Measurements from ENCODE around the gene GAL3ST3. TPM values are rescaled to one million over a fixed set of nuclear protein-coding genes. Genes with fewer than 3 reads are reported as not detected.
A peak's percentile ranks its signal among the peaks of the same experiment; 100 is the strongest.

The GAL3ST3 gene
- total RNA-seq, 1 donor from 2014 or later, result 0.94 TPM

DNA sequence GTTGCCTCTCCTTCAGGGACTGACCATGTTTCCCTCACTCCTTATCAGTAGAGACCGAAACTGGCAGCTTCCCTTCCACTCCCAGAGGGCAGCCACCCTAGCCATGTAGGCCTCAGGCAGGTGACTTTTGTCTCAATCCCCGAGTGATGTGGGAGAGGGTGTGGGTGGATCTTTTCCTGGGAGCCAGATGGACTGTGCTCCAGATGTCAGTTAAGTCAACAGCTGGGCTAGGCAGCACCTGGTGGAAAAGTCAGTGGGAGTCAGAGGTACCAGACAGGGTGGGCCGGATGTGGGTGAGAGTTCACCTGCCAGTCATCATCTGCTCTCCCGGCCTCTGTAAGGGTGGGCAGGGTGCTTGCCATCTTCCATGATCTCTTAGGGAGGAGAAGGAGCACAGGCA, 44.8 kb downstream of the GAL3ST3 start:
- peaks cover 29% of the 10 kb centered on the region for H3K4me1 Mint-ChIP-seq (ENCODE audit: unreplicated experiment)
- no peaks in the 10 kb centered on the region for H3K9me3 Mint-ChIP-seq (ENCODE audit: unreplicated experiment)
- no peak for TF ChIP-seq CTCF (IDR thresholded peaks at IDR 0.05)
- peak overlapping the region; percentile 47 for H3K4me3 Mint-ChIP-seq (ENCODE audit: unreplicated experiment)
- H3K36me3 Mint-ChIP-seq (ENCODE audit: unreplicated experiment), result peaks cover 7% of the 10 kb centered on the region
- H3K27ac Mint-ChIP-seq (ENCODE audit: unreplicated experiment), result no peak overlapping the region
- no peaks in the 10 kb centered on the region for H3K27me3 Mint-ChIP-seq (ENCODE audit: unreplicated experiment)
- DNase-seq (ENCODE audit: extremely low spot score, unreplicated experiment), result no peak

DNA sequence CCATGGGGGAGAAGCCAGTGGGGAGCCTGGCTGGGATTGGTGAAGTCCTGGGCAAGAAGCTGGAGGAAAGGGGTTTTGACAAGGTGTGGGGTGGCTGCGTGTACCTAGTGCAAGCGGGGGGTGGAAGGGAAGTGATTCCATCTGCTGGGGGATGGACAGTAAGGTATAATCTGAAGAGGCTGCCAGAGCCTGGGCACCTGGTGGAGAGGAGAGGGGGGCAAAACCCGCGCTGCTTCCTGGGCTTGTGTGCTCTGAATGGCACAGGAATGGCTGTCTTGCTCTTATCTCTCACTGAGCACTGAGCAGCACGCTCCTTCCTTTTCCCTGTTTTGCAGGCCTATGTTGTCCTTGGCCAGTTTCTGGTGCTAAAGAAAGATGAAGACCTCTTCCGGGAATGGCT, 45.7 kb downstream of the GAL3ST3 start:
- Mint-ChIP-seq H3K9me3 (ENCODE audit: unreplicated experiment) (no peaks in the 10 kb centered on the region), H3K27me3 (ENCODE audit: unreplicated experiment) (no peaks in the 10 kb centered on the region)

DNA sequence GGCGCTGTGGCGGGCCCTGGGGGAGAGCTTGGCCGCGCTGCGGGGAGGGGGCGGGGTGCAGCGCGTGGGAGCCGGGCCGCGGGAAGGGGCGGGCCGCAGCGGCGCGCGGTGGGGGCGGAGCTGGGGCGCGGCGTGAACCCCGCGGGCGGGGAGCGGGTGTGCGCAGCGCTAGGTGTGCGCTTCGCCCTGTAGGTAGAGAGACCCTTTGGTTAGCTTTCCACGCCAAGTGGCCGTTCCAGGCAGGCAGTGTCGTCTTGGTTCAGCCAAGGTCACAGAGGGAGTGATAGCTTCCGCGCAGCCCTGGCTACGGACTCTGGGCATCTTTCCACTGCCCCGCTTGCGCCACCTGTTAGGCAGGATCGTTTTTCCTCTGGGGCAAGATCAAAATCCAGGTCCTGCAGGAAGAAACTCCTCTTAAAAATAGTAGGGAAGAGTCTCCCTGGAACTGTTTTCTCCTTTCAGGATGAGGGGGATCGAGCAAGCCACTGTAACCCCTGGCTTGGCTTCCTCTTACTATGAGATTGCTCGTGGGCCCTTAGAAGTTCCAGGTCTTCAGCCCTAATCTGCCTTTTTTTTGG, 46.2 kb downstream of the GAL3ST3 start:
- H3K9me3 Mint-ChIP-seq (ENCODE audit: unreplicated experiment), result no peaks in the 10 kb centered on the region
- H3K27ac Mint-ChIP-seq (ENCODE audit: unreplicated experiment), result peak overlapping the region; percentile 100
- no peak for DNase-seq (ENCODE audit: extremely low spot score, unreplicated experiment)
- peaks cover 29% of the 10 kb centered on the region for H3K4me1 Mint-ChIP-seq (ENCODE audit: unreplicated experiment)
- TF ChIP-seq CTCF (IDR thresholded peaks at IDR 0.05), result no peak
- no peaks in the 10 kb centered on the region for H3K27me3 Mint-ChIP-seq (ENCODE audit: unreplicated experiment)
- H3K36me3 Mint-ChIP-seq (ENCODE audit: unreplicated experiment), result peaks cover 18% of the 10 kb centered on the region
- H3K4me3 Mint-ChIP-seq (ENCODE audit: unreplicated experiment), result peak overlapping the region; percentile 96

More for the DNA sequence above, 45.7 kb downstream of the GAL3ST3 start:
- peaks cover 29% of the 10 kb centered on the region for H3K4me1 Mint-ChIP-seq (ENCODE audit: unreplicated experiment)
- H3K36me3 Mint-ChIP-seq (ENCODE audit: unreplicated experiment), result peaks cover 12% of the 10 kb centered on the region
- peak overlapping the region; percentile 96 for H3K4me3 Mint-ChIP-seq (ENCODE audit: unreplicated experiment)
- DNase-seq (ENCODE audit: extremely low spot score, unreplicated experiment), result no peak
- peak overlapping the region; percentile 60 for H3K27ac Mint-ChIP-seq (ENCODE audit: unreplicated experiment)
- no peak for TF ChIP-seq CTCF (IDR thresholded peaks at IDR 0.05)

- TF ChIP-seq CTCF (IDR thresholded peaks at IDR 0.05), result no peak
- DNase-seq (ENCODE audit: extremely low spot score, unreplicated experiment), result peak; percentile 97
- Mint-ChIP-seq H3K4me3 (ENCODE audit: unreplicated experiment) (peak within 1 kb of the TSS; percentile 96), H3K27me3 (ENCODE audit: unreplicated experiment) (no peaks in the 10 kb centered on the region), H3K36me3 (ENCODE audit: unreplicated experiment) (peaks cover 24% of the 10 kb centered on the region), H3K27ac (ENCODE audit: unreplicated experiment) (peak within 1 kb of the TSS; percentile 100), H3K9me3 (ENCODE audit: unreplicated experiment) (no peaks in the 10 kb centered on the region), H3K4me1 (ENCODE audit: unreplicated experiment) (peaks cover 29% of the 10 kb centered on the region)
Observed at GRCh38 chr11:66001942-66002647, 46.9 kb downstream of the GAL3ST3 start, which contains the start of the genes BANF1 and EIF1AD. Gene BANF1 (plus strand): TSS chr11:66002503. CDS start chr11:66003251, 748 bp downstream. Gene EIF1AD (minus strand): TSS chr11:66002157. CDS start chr11:66000389, 1,768 bp downstream.

DNA sequence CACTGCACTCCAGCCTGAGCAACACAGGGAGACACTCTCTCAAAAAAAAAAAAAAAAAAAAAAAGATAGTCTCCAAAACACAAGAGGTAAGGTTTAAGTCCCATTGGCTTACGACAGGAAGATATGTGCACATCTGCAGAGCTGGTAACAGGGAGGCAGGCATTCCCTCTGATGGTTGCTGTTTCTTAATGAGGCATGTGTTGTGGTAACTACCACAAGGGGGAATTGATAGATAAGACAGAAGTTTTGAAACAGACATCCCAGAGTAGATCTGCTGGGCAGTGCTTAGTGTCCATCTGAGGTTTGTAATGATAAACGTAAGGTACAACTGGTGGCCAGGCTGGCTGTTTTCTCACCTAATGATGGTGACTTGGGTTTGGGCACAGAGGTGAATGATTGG, 51.7 kb downstream of the GAL3ST3 start:
- no peaks in the 10 kb centered on the region for H3K9me3 Mint-ChIP-seq (ENCODE audit: unreplicated experiment)
- H3K4me3 Mint-ChIP-seq (ENCODE audit: unreplicated experiment), result no peak overlapping the region
- peaks cover 31% of the 10 kb centered on the region for H3K36me3 Mint-ChIP-seq (ENCODE audit: unreplicated experiment)
- H3K27me3 Mint-ChIP-seq (ENCODE audit: unreplicated experiment), result no peaks in the 10 kb centered on the region
- no peak for TF ChIP-seq CTCF (IDR thresholded peaks at IDR 0.05)
- peaks cover 18% of the 10 kb centered on the region for H3K4me1 Mint-ChIP-seq (ENCODE audit: unreplicated experiment)
- DNase-seq (ENCODE audit: extremely low spot score, unreplicated experiment), result no peak
- H3K27ac Mint-ChIP-seq (ENCODE audit: unreplicated experiment), result no peak overlapping the region
